ENCODE results near the gene THSD7B.

The THSD7B gene

DNA sequence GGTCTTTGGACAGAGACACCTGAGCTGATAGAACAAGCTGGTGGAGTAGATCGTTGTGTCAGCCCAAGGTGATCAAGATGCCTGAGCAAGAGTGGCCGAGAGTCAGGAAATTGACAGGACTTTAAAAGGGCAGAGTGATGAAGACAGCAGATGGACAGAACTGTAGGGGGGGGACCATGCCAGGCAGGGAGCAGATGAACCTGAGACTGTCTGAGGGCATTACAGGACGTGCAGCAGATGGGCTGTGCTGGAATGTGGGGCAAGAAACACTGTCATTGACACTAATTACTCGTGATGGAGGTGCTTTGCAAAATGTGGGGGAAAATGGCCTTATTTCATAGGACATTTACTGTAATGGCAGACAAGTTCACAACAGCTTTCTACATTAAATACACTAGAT, 225.0 kb downstream of the THSD7B start:
- H3K4me1 ChIP-seq (ENCODE audit: control insufficient read depth, insufficient read depth, low read length): no peaks in the 10 kb centered on the region
- H3K27ac ChIP-seq (ENCODE audit: low read depth, low read length): no peak overlapping the region
- no peaks in the 10 kb centered on the region for H3K9me3 ChIP-seq (ENCODE audit: control insufficient read depth, insufficient read depth, low read length)
- no peaks in the 10 kb centered on the region for H3K36me3 ChIP-seq (ENCODE audit: control insufficient read depth, insufficient read depth, low read length)
- H3K9ac ChIP-seq (ENCODE audit: low read depth, low read length): no peak overlapping the region
- H3K4me3 ChIP-seq (ENCODE audit: low read depth, low read length): no peak overlapping the region
- no peaks in the 10 kb centered on the region for H3K27me3 ChIP-seq (ENCODE audit: control insufficient read depth, insufficient read depth, low read length)

- Histone ChIP-seq H3K9ac (ENCODE audit: low read depth, low read length) (no peak overlapping the region), H3K4me3 (ENCODE audit: low read depth, low read length) (no peak overlapping the region), H3K36me3 (ENCODE audit: control insufficient read depth, insufficient read depth, low read length) (no peaks in the 10 kb centered on the region), H3K27me3 (ENCODE audit: control insufficient read depth, insufficient read depth, low read length) (no peaks in the 10 kb centered on the region), H3K27ac (ENCODE audit: low read depth, low read length) (no peak overlapping the region), H3K4me1 (ENCODE audit: control insufficient read depth, insufficient read depth, low read length) (no peaks in the 10 kb centered on the region), H3K9me3 (ENCODE audit: control insufficient read depth, insufficient read depth, low read length) (no peaks in the 10 kb centered on the region)
Observed at GRCh38 chr2:136994793-136995192, 229.4 kb downstream of the THSD7B start.

- H3K36me3 ChIP-seq (ENCODE audit: control insufficient read depth, insufficient read depth, low read length): no peaks in the 10 kb centered on the region
- no peaks in the 10 kb centered on the region for H3K27me3 ChIP-seq (ENCODE audit: control insufficient read depth, insufficient read depth, low read length)
- H3K4me1 ChIP-seq (ENCODE audit: control insufficient read depth, insufficient read depth, low read length): no peaks in the 10 kb centered on the region
- H3K9me3 ChIP-seq (ENCODE audit: control insufficient read depth, insufficient read depth, low read length): no peaks in the 10 kb centered on the region
- no peak overlapping the region for H3K27ac ChIP-seq (ENCODE audit: low read depth, low read length)
- H3K9ac ChIP-seq (ENCODE audit: low read depth, low read length): no peak overlapping the region
- no peak overlapping the region for H3K4me3 ChIP-seq (ENCODE audit: low read depth, low read length)
Observed at GRCh38 chr2:136997557-136997956, 232.2 kb downstream of the THSD7B start.

DNA sequence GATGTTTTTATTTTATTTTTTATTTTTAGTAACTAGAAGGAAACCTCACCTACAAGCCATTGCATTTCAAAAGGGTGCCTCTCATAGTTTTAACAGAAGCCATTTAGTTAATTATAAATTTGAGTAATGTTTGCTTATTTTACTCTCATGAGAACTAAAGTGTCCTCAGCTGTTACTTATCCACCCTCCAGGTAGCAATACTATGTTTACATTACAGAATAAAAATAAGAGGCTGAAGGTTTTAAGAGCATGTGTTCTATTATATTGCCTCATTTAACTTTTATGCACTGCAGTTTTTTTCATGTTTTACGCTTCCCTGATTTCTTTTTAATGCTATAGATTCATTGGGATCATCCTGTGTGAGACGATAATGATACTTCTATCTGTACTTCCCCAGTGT, 235.5 kb downstream of the THSD7B start:
- no peaks in the 10 kb centered on the region for H3K9me3 ChIP-seq (ENCODE audit: control insufficient read depth, insufficient read depth, low read length)

GRCh38 chr2:137002896-137003295, 237.6 kb downstream of the THSD7B start:
- H3K27me3 ChIP-seq (ENCODE audit: control insufficient read depth, insufficient read depth, low read length): no peaks in the 10 kb centered on the region
- H3K36me3 ChIP-seq (ENCODE audit: control insufficient read depth, insufficient read depth, low read length): no peaks in the 10 kb centered on the region
- no peak overlapping the region for H3K27ac ChIP-seq (ENCODE audit: low read depth, low read length)
- H3K4me1 ChIP-seq (ENCODE audit: control insufficient read depth, insufficient read depth, low read length): peaks cover 3% of the 10 kb centered on the region; the same call in 1 of the 2 replicates
- H3K4me3 ChIP-seq (ENCODE audit: low read depth, low read length): no peak overlapping the region
- H3K9me3 ChIP-seq (ENCODE audit: control insufficient read depth, insufficient read depth, low read length): no peaks in the 10 kb centered on the region
- no peak overlapping the region for H3K9ac ChIP-seq (ENCODE audit: low read depth, low read length)

More for the DNA sequence above, 235.5 kb downstream of the THSD7B start:
- no peaks in the 10 kb centered on the region for H3K36me3 ChIP-seq (ENCODE audit: control insufficient read depth, insufficient read depth, low read length)
- H3K4me3 ChIP-seq (ENCODE audit: low read depth, low read length): no peak overlapping the region
- H3K4me1 ChIP-seq (ENCODE audit: control insufficient read depth, insufficient read depth, low read length): no peaks in the 10 kb centered on the region
- H3K27me3 ChIP-seq (ENCODE audit: control insufficient read depth, insufficient read depth, low read length): no peaks in the 10 kb centered on the region
- H3K27ac ChIP-seq (ENCODE audit: low read depth, low read length): no peak overlapping the region
- no peak overlapping the region for H3K9ac ChIP-seq (ENCODE audit: low read depth, low read length)

DNA sequence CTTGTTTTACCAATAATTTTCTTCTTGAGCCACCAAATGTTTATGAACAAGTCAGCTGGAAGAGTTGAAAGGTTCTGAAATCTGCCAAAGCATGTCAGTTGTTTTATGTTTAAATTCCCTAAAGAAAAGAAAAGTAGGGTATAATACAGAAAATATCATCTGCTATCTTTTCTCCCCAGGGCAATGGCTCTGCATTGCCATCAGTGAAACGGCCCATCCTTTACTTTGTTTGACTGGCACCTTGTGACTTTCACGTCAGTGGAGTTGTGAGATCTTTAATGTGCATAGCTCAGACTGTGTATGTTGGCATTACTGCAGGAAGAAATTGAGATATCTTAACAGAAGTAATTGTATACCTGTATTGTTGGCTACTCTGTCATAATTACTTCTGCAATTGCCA, 239.9 kb downstream of the THSD7B start:
- Histone ChIP-seq H3K9me3 (ENCODE audit: control insufficient read depth, insufficient read depth, low read length) (no peaks in the 10 kb centered on the region), H3K9ac (ENCODE audit: low read depth, low read length) (no peak overlapping the region), H3K36me3 (ENCODE audit: control insufficient read depth, insufficient read depth, low read length) (no peaks in the 10 kb centered on the region), H3K27ac (ENCODE audit: low read depth, low read length) (no peak overlapping the region), H3K4me1 (ENCODE audit: control insufficient read depth, insufficient read depth, low read length) (peaks cover 3% of the 10 kb centered on the region; the same call in 1 of the 2 replicates), H3K4me3 (ENCODE audit: low read depth, low read length) (no peak overlapping the region), H3K27me3 (ENCODE audit: control insufficient read depth, insufficient read depth, low read length) (no peaks in the 10 kb centered on the region)

GRCh38 chr2:137007938-137008337, 242.6 kb downstream of the THSD7B start:
- Histone ChIP-seq H3K27me3 (ENCODE audit: control insufficient read depth, insufficient read depth, low read length) (no peaks in the 10 kb centered on the region), H3K9me3 (ENCODE audit: control insufficient read depth, insufficient read depth, low read length) (no peaks in the 10 kb centered on the region), H3K4me1 (ENCODE audit: control insufficient read depth, insufficient read depth, low read length) (peaks cover 3% of the 10 kb centered on the region; the same call in 1 of the 2 replicates), H3K9ac (ENCODE audit: low read depth, low read length) (no peak overlapping the region), H3K27ac (ENCODE audit: low read depth, low read length) (no peak overlapping the region), H3K36me3 (ENCODE audit: control insufficient read depth, insufficient read depth, low read length) (no peaks in the 10 kb centered on the region), H3K4me3 (ENCODE audit: low read depth, low read length) (no peak overlapping the region)

DNA sequence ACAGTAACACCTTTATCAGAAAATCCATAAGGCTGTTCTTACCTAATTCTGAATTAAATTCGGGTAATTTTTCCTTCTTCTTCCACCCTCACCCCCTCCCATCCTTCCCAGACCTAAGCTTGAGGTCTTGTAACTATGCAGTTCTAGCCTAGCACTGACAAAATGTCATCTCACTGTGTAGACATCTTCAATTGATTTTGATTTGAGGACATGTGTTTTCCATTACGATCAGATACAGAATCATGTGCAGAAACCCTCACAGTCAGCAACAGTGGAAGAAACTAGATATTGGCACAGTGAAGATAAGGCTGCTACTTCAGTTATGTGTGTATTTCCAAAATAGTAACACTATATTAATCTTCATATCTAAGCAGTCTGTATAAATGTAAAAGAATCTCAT, 244.6 kb downstream of the THSD7B start:
- H3K4me1 ChIP-seq (ENCODE audit: control insufficient read depth, insufficient read depth, low read length): peaks cover 3% of the 10 kb centered on the region; the same call in 1 of the 2 replicates
- H3K27ac ChIP-seq (ENCODE audit: low read depth, low read length): no peak overlapping the region
- no peak overlapping the region for H3K4me3 ChIP-seq (ENCODE audit: low read depth, low read length)
- no peaks in the 10 kb centered on the region for H3K9me3 ChIP-seq (ENCODE audit: control insufficient read depth, insufficient read depth, low read length)
- no peaks in the 10 kb centered on the region for H3K36me3 ChIP-seq (ENCODE audit: control insufficient read depth, insufficient read depth, low read length)
- H3K27me3 ChIP-seq (ENCODE audit: control insufficient read depth, insufficient read depth, low read length): no peaks in the 10 kb centered on the region
- H3K9ac ChIP-seq (ENCODE audit: low read depth, low read length): no peak overlapping the region

DNA sequence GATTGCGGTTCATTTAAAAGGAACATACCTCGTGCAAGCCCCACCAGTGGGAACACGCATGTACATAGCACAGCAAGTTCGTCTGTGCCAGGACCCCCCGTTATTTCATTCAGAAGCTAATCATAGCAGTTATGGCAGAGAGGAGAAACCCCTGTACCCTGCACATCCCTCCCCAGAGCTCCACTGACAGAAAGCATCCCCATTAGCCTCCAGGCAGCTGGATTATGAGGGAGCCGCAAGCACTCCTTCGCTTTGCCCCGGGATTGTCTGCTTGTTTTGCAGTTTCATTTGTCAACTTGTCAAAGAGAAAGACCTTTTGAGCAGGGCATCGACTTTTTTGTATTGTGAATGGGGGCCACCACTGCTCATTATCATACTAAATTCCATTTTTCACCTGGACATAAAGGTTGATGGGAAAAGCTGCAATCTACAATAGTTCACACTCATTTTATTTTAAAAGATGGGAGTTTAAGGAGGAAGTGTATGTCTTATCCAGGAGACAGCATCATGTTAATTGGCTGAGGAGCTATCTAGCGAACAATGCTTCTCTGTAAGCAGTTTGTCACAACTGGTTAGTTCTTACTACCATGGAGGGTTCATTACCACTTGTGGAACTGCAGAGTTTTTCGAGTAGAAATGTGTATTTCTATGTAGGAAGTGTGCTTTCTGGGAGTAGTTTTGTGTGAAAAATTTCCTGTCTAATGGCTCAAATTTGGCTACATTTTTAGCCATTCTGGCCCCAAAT, 255.3 kb downstream of the THSD7B start:
- H3K9me3 ChIP-seq (ENCODE audit: control insufficient read depth, insufficient read depth, low read length): no peaks in the 10 kb centered on the region
- H3K9ac ChIP-seq (ENCODE audit: low read depth, low read length): no peak overlapping the region
- H3K36me3 ChIP-seq (ENCODE audit: control insufficient read depth, insufficient read depth, low read length): no peaks in the 10 kb centered on the region
- H3K4me3 ChIP-seq (ENCODE audit: low read depth, low read length): no peak overlapping the region
- peaks cover 16% of the 10 kb centered on the region; the same call in 1 of the 2 replicates for H3K4me1 ChIP-seq (ENCODE audit: control insufficient read depth, insufficient read depth, low read length)
- no peak overlapping the region for H3K27ac ChIP-seq (ENCODE audit: low read depth, low read length)
- H3K27me3 ChIP-seq (ENCODE audit: control insufficient read depth, insufficient read depth, low read length): no peaks in the 10 kb centered on the region

DNA sequence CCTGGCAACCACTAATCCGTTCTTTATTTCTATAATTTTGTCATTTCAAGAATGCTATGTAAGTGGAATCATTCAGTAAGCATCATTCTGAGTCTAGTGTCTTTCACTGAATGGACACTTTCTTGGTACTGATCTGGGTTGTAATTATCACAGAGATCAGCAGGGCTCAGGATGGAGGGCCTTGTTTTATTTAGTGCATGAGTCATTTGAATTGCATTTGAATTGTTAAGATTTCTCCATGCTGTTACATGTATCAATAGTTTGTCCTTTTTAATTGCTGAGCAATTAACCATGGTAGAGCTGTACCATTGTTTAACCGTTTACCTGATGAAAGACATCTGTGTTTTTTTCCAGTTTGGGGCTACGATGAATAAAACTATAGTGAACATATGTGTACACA, 256.4 kb downstream of the THSD7B start:
- Histone ChIP-seq H3K9me3 (ENCODE audit: control insufficient read depth, insufficient read depth, low read length) (no peaks in the 10 kb centered on the region), H3K27ac (ENCODE audit: low read depth, low read length) (no peak overlapping the region), H3K4me1 (ENCODE audit: control insufficient read depth, insufficient read depth, low read length) (peaks cover 16% of the 10 kb centered on the region; the same call in 1 of the 2 replicates), H3K36me3 (ENCODE audit: control insufficient read depth, insufficient read depth, low read length) (no peaks in the 10 kb centered on the region), H3K27me3 (ENCODE audit: control insufficient read depth, insufficient read depth, low read length) (no peaks in the 10 kb centered on the region), H3K4me3 (ENCODE audit: low read depth, low read length) (no peak overlapping the region), H3K9ac (ENCODE audit: low read depth, low read length) (no peak overlapping the region)

GRCh38 chr2:137023205-137023604, 257.9 kb downstream of the THSD7B start:
- H3K27me3 ChIP-seq (ENCODE audit: control insufficient read depth, insufficient read depth, low read length): no peaks in the 10 kb centered on the region
- H3K9me3 ChIP-seq (ENCODE audit: control insufficient read depth, insufficient read depth, low read length): no peaks in the 10 kb centered on the region
- H3K4me3 ChIP-seq (ENCODE audit: low read depth, low read length): no peak overlapping the region
- H3K4me1 ChIP-seq (ENCODE audit: control insufficient read depth, insufficient read depth, low read length): peaks cover 16% of the 10 kb centered on the region; the same call in 1 of the 2 replicates
- H3K9ac ChIP-seq (ENCODE audit: low read depth, low read length): no peak overlapping the region
- no peak overlapping the region for H3K27ac ChIP-seq (ENCODE audit: low read depth, low read length)
- H3K36me3 ChIP-seq (ENCODE audit: control insufficient read depth, insufficient read depth, low read length): no peaks in the 10 kb centered on the region
